HepG2 (cell line): ENCODE measurements around the gene PP2D1. TPM values are rescaled to one million over a fixed set of nuclear protein-coding genes. Genes with fewer than 3 reads are reported as not detected.

Experiments
- CEBPB ChIP-seq: IDR thresholded peaks from 2 replicates; pipeline ENCODE4 v1.6.1; 2011; ENCODE audit warnings: low read depth, low read length, improper control_type of control experiment, borderline replicate concordance
- CHD4 ChIP-seq: fragments of 200-600 bp; sonication (generic); IDR thresholded peaks from 2 replicates; pipeline ENCODE4 v1.7.0; 2017; ENCODE audit warnings: mild to moderate bottlenecking, low read length, borderline replicate concordance
- CREM ChIP-seq, 2 experiments: sonication (generic) in 1 of 2; formaldehyde crosslinking in 1 of 2; IDR thresholded peaks; 2 replicates each; pipeline versions ENCODE4 v1.4.0 to v1.6.1; 2016 to 2020; ENCODE audit warnings: antibody characterized with exemption in 1 of 2, mild to moderate bottlenecking in 1 of 2, missing genetic modification reagents in 1 of 2
- DNMT3B ChIP-seq: conservative IDR thresholded peaks from 2 replicates; pipeline ENCODE4 v1.6.1; 2016; ENCODE audit warnings: missing biosample characterization, control low read depth
- MAFG ChIP-seq: sonication (generic); formaldehyde crosslinking; IDR thresholded peaks from 2 replicates; pipeline ENCODE4 v1.5.1; 2020; ENCODE audit warnings: mild to moderate bottlenecking, missing genetic modification reagents
- MED8 ChIP-seq: sonication (generic); formaldehyde crosslinking; IDR thresholded peaks from 2 replicates; pipeline ENCODE4 v1.8.1; 2023; ENCODE audit warnings: mild to moderate bottlenecking, missing genetic modification reagents; ENCODE audit not compliant: insufficient replicate concordance
- NKX3-1 ChIP-seq: sonication (generic); formaldehyde crosslinking; IDR thresholded peaks from 2 replicates; pipeline ENCODE4 v1.5.0; 2020; ENCODE audit warnings: missing genetic modification reagents
- PHF20 ChIP-seq: sonication (generic); formaldehyde crosslinking; IDR thresholded peaks from 2 replicates; pipeline ENCODE4 v1.5.0; 2020; ENCODE audit warnings: mild to moderate bottlenecking, missing genetic modification reagents
- RAD51 ChIP-seq: fragments of 450-650 bp; IDR thresholded peaks from 2 replicates; pipeline ENCODE4 v1.6.1; 2016; ENCODE audit warnings: borderline replicate concordance
- RFX5 ChIP-seq: IDR thresholded peaks from 2 replicates; pipeline ENCODE4 v1.6.1; 2011; ENCODE audit warnings: low read depth, low read length, improper control_type of control experiment
- SRSF9 ChIP-seq: fragments of 200-400 bp; formaldehyde crosslinking; IDR thresholded peaks from 2 replicates; pipeline ENCODE4 v1.6.1; 2018; ENCODE audit warnings: borderline replicate concordance, mild to moderate bottlenecking, low read depth, low read length; ENCODE audit not compliant: insufficient read depth, poor library complexity, severe bottlenecking
- ZEB1 ChIP-seq: IDR thresholded peaks from 2 replicates; pipeline ENCODE4 v1.6.1; 2012; ENCODE audit warnings: mild to moderate bottlenecking, low read depth, inconsistent platforms; ENCODE audit not compliant: insufficient replicate concordance
- ZNF121 ChIP-seq: sonication (generic); formaldehyde crosslinking; IDR thresholded peaks from 2 replicates; pipeline ENCODE4 v1.5.0; 2020; ENCODE audit warnings: mild to moderate bottlenecking, missing genetic modification reagents
- ZNF264 ChIP-seq: sonication (generic); formaldehyde crosslinking; IDR thresholded peaks from 2 replicates; pipeline ENCODE4 v1.4.0; 2020; ENCODE audit warnings: missing genetic modification reagents
- ZNF703 ChIP-seq: sonication (generic); formaldehyde crosslinking; IDR thresholded peaks from 2 replicates; pipeline ENCODE4 v1.5.1; 2020; ENCODE audit warnings: missing genetic modification reagents, mild to moderate bottlenecking, moderate library complexity, borderline replicate concordance
- ZSCAN9 ChIP-seq: IDR thresholded peaks from 2 replicates; pipeline ENCODE4 v1.6.1; 2016; ENCODE audit warnings: borderline replicate concordance
- polyA plus RNA-seq, 8 experiments: library from polyadenylated mRNA; depleted of rRNA in 3 of 8; stranded (reverse) in 7 of 8; unstranded in 1 of 8; fragments of >200 nt; fragmentation: Illumina TruSeq in 4 of 8; extraction: Trizol in 4 of 8; gene quantifications; 2 replicates each; pipeline versions ENCODE4 v1.2.1 to v1.2.3, GENCODE V29; 2011 to 2016; ENCODE audit warnings: low read depth in 4 of 8, missing spikeins in 1 of 8, mixed read lengths in 1 of 8; ENCODE audit not compliant: insufficient read depth in 1 of 8
- total RNA-seq, 5 experiments: library from RNA; depleted of rRNA; stranded (reverse); fragments of >200 nt; fragmentation: Illumina TruSeq; extraction: Trizol; gene quantifications; 2 replicates each; pipeline ENCODE4 v1.2.3, GENCODE V29; 2016; ENCODE audit warnings: low read depth in 1 of 5
- TF ChIP-seq, protein P1 (sequence below): sonication (generic); formaldehyde crosslinking; conservative IDR thresholded peaks from 2 replicates; pipeline ENCODE4 v1.8.1; 2023; ENCODE audit warnings: missing genetic modification reagents
- TF ChIP-seq, protein P2 (sequence below): sonication (generic); formaldehyde crosslinking; IDR thresholded peaks from 2 replicates; pipeline ENCODE4 v1.8.0; 2023; ENCODE audit warnings: mild to moderate bottlenecking, missing genetic modification reagents
- TF ChIP-seq, protein P3 (sequence below): IDR thresholded peaks from 2 replicates; pipeline ENCODE4 v1.6.1; 2016; ENCODE audit warnings: low read depth
- TF ChIP-seq, protein P4 (sequence below): sonication (generic); formaldehyde crosslinking; IDR thresholded peaks from 2 replicates; pipeline ENCODE4 v1.9.0; 2022; ENCODE audit warnings: missing genetic modification reagents, mild to moderate bottlenecking, borderline replicate concordance
- TF ChIP-seq, protein P5 (sequence below): sonication (generic); formaldehyde crosslinking; IDR thresholded peaks from 2 replicates; pipeline ENCODE4 v1.5.0; 2020; ENCODE audit warnings: mild to moderate bottlenecking, missing genetic modification reagents

Gene PP2D1
- total and polyA plus RNA-seq, 2 of the 13 experiments (the other 11 are each of a cell fraction or from before 2014, with no cell fraction given): not detected

DNA sequence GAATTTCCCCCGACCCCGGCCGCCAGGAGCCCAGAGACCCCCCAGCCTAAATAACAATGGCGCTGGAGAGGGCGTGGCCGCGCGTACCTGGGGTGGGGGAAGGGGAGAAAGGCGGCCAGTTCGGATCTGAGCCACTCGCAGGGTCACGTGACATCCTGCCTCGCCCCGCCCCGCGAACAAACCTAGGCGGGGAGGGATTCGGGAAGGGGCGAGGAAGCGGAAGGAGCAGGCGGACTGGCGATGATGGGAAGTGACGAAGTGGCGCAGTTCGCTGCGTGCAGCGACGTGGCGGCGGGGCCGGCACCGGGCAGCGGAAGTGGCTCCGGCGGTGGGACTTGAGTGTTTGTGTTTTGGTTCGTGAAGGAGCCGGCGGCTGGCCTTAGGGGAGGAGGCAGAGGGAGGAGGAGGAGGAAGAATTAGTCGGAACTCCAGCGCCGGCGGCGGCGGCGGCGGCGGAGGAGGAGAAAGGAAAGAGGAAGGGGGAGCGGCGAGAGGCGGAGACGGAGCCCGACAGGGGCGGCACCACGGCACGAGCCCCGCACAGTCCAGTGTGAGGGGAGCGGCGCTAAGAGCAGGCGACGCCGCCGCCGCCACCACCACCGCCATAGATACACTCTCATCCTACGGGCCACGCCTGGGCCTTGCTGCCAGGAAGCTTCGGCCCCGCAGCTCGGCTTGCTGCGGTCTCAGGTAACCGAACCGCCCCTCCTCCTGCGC, 65.1 kb downstream of the PP2D1 start, which contains the start of gene RAB5A (continued):
- TF ChIP-seq MAFG (CRISPR knock-in tag) (no peak), NKX3-1 (CRISPR knock-in tag) (peak; percentile 41; the same call in 1 of the 2 replicates), CREM (IDR thresholded peaks at IDR 0.05) (peak; percentile 91), CREM (CRISPR knock-in tag; IDR thresholded peaks at IDR 0.05) (no peak), ZSCAN9 (no peak), RFX5 (no peak), ZNF703 (CRISPR knock-in tag) (no peak), RAD51 (peak; percentile 98), CHD4 (no peak), CEBPB (no peak), MED8 (CRISPR knock-in tag) (peak; percentile 36), ZEB1 (peak; percentile 86), SRSF9 (no peak), DNMT3B (0 out of 2 replicates have a peak, but pooled peaks have one; percentile 44), ZNF121 (CRISPR knock-in tag) (no peak), PHF20 (CRISPR knock-in tag) (peak; percentile 76), ZNF264 (CRISPR knock-in tag) (0 out of 2 replicates have a peak, but pooled peaks have one; percentile 22)
- TF ChIP-seq, protein P1, sequence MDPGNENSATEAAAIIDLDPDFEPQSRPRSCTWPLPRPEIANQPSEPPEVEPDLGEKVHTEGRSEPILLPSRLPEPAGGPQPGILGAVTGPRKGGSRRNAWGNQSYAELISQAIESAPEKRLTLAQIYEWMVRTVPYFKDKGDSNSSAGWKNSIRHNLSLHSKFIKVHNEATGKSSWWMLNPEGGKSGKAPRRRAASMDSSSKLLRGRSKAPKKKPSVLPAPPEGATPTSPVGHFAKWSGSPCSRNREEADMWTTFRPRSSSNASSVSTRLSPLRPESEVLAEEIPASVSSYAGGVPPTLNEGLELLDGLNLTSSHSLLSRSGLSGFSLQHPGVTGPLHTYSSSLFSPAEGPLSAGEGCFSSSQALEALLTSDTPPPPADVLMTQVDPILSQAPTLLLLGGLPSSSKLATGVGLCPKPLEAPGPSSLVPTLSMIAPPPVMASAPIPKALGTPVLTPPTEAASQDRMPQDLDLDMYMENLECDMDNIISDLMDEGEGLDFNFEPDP (CRISPR knock-in tag): no peak
- TF ChIP-seq, protein P2, sequence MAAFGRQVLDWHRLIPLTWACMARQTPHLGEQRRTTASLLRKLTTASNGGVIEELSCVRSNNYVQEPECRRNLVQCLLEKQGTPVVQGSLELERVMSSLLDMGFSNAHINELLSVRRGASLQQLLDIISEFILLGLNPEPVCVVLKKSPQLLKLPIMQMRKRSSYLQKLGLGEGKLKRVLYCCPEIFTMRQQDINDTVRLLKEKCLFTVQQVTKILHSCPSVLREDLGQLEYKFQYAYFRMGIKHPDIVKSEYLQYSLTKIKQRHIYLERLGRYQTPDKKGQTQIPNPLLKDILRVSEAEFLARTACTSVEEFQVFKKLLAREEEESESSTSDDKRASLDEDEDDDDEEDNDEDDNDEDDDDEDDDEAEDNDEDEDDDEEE (CRISPR knock-in tag): peak; percentile 44; the same call in 1 of the 2 replicates
- TF ChIP-seq, protein P3, sequence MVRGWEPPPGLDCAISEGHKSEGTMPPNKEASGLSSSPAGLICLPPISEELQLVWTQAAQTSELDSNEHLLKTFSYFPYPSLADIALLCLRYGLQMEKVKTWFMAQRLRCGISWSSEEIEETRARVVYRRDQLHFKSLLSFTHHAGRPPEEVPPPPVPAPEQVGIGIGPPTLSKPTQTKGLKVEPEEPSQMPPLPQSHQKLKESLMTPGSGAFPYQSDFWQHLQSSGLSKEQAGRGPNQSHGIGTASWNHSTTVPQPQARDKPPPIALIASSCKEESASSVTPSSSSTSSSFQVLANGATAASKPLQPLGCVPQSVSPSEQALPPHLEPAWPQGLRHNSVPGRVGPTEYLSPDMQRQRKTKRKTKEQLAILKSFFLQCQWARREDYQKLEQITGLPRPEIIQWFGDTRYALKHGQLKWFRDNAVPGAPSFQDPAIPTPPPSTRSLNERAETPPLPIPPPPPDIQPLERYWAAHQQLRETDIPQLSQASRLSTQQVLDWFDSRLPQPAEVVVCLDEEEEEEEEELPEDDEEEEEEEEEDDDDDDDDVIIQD (CRISPR knock-in tag): peak; percentile 80
- TF ChIP-seq, protein P4, sequence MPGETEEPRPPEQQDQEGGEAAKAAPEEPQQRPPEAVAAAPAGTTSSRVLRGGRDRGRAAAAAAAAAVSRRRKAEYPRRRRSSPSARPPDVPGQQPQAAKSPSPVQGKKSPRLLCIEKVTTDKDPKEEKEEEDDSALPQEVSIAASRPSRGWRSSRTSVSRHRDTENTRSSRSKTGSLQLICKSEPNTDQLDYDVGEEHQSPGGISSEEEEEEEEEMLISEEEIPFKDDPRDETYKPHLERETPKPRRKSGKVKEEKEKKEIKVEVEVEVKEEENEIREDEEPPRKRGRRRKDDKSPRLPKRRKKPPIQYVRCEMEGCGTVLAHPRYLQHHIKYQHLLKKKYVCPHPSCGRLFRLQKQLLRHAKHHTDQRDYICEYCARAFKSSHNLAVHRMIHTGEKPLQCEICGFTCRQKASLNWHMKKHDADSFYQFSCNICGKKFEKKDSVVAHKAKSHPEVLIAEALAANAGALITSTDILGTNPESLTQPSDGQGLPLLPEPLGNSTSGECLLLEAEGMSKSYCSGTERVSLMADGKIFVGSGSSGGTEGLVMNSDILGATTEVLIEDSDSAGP (CRISPR knock-in tag): peak; percentile 74
- TF ChIP-seq, protein P5, sequence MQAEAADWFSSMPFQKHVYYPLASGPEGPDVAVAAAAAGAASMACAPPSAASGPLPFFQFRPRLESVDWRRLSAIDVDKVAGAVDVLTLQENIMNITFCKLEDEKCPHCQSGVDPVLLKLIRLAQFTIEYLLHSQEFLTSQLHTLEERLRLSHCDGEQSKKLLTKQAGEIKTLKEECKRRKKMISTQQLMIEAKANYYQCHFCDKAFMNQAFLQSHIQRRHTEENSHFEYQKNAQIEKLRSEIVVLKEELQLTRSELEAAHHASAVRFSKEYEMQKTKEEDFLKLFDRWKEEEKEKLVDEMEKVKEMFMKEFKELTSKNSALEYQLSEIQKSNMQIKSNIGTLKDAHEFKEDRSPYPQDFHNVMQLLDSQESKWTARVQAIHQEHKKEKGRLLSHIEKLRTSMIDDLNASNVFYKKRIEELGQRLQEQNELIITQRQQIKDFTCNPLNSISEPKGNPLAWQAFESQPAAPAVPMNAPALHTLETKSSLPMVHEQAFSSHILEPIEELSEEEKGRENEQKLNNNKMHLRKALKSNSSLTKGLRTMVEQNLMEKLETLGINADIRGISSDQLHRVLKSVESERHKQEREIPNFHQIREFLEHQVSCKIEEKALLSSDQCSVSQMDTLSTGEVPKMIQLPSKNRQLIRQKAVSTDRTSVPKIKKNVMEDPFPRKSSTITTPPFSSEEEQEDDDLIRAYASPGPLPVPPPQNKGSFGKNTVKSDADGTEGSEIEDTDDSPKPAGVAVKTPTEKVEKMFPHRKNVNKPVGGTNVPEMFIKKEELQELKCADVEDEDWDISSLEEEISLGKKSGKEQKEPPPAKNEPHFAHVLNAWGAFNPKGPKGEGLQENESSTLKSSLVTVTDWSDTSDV (CRISPR knock-in tag): peak; percentile 6; the same call in 1 of the 2 replicates
